ENCODE results near the gene FSTL3. TPM values are rescaled to one million over a fixed set of nuclear protein-coding genes. Genes with fewer than 3 reads are reported as not detected.

Gene FSTL3
- total and polyA plus RNA-seq, 4 donors, result 2.2 to 8.4 (median 6.0) TPM

GRCh38 chr19:709196-709964 is 33.2 kb downstream of the FSTL3 start:
- DNase-seq (ENCODE audit: low spot score), result no peak
- Histone ChIP-seq H3K36me3 (ENCODE audit: control insufficient read depth in 4 of 4, insufficient read depth in 3 of 4, low read depth in 1 of 4, low read length in 3 of 4) (peaks cover 0 to 1% (median 0%) of the 10 kb centered on the region in 4 donors), H3K27ac (ENCODE audit: low read depth in 1 of 2, low read length in 2 of 2) (peak overlapping the region; percentile 33 to 50), H3K27me3 (ENCODE audit: control insufficient read depth in 4 of 4, insufficient read depth in 4 of 4, low read length in 3 of 4) (peaks cover 0 to 4% (median 0%) of the 10 kb centered on the region in 4 donors), H3K9me3 (ENCODE audit: control insufficient read depth in 4 of 4, low read length in 3 of 4) (no peaks in the 10 kb centered on the region), H3K4me3 (ENCODE audit: low read depth in 1 of 3, low read length in 3 of 3) (peak overlapping the region in 2 of 3 donors; percentile 23 to 57), H3K9ac (ENCODE audit: low read depth in 1 of 2, low read length in 2 of 2) (no peak overlapping the region), H3K4me1 (ENCODE audit: control insufficient read depth in 4 of 4, insufficient read depth in 4 of 4, low read length in 3 of 4) (peaks cover 0 to 5% (median 1%) of the 10 kb centered on the region in 4 donors)
- TF ChIP-seq NR2F2 (IDR thresholded peaks at IDR 0.05) (no peak), ATF3 (IDR thresholded peaks at IDR 0.05) (no peak), TAF1 (conservative IDR thresholded peaks at IDR 0.05) (no peak), CTCF (IDR thresholded peaks at IDR 0.05; ENCODE audit: low read depth, low read length, missing input control) (no peak)
- WGBS, result 5% methylated on average over 78 of the region's 78 CpGs

GRCh38 chr19:709965-710571 is 33.9 kb downstream of the FSTL3 start:
- Histone ChIP-seq H3K9ac (ENCODE audit: low read depth in 1 of 2, low read length in 2 of 2) (no peak overlapping the region), H3K4me3 (ENCODE audit: low read depth in 1 of 3, low read length in 3 of 3) (peak overlapping the region in 2 of 3 donors; percentile 23 to 57), H3K27me3 (ENCODE audit: control insufficient read depth in 4 of 4, insufficient read depth in 4 of 4, low read length in 3 of 4) (peaks cover 0 to 4% (median 0%) of the 10 kb centered on the region in 4 donors), H3K36me3 (ENCODE audit: control insufficient read depth in 4 of 4, insufficient read depth in 3 of 4, low read depth in 1 of 4, low read length in 3 of 4) (peaks cover 0 to 1% (median 0%) of the 10 kb centered on the region in 4 donors), H3K27ac (ENCODE audit: low read depth in 1 of 2, low read length in 2 of 2) (peak overlapping the region; percentile 33 to 50), H3K9me3 (ENCODE audit: control insufficient read depth in 4 of 4, low read length in 3 of 4) (no peaks in the 10 kb centered on the region), H3K4me1 (ENCODE audit: control insufficient read depth in 4 of 4, insufficient read depth in 4 of 4, low read length in 3 of 4) (peaks cover 0 to 5% (median 0%) of the 10 kb centered on the region in 4 donors)
- 23% methylated on average over 27 of the region's 27 CpGs for WGBS
- TF ChIP-seq MAX (IDR thresholded peaks at IDR 0.05), result no peak
- peak; percentile 38 for TF ChIP-seq NR2F2 (IDR thresholded peaks at IDR 0.05)
- no peak for TF ChIP-seq FOXA1 (IDR thresholded peaks at IDR 0.05)
- TF ChIP-seq JUND (IDR thresholded peaks at IDR 0.05), result no peak
- TF ChIP-seq CTCF (IDR thresholded peaks at IDR 0.05; ENCODE audit: low read depth, low read length, missing input control), result no peak
- no peak for TF ChIP-seq REST (IDR thresholded peaks at IDR 0.05)
- TF ChIP-seq EGR1 (IDR thresholded peaks at IDR 0.05; ENCODE audit: low read depth in 2 of 2), result no peak
- TF ChIP-seq TAF1 (conservative IDR thresholded peaks at IDR 0.05), result no peak
- TF ChIP-seq ATF3 (IDR thresholded peaks at IDR 0.05), result no peak
- no peak for DNase-seq (ENCODE audit: low spot score)
